K562 (cell line): ENCODE measurements around the gene PSMB11. TPM values are rescaled to one million over a fixed set of nuclear protein-coding genes. Genes with fewer than 3 reads are reported as not detected.

Experiments
- ATAC-seq: fragments of 200-7000 bp; cut with Tn5 transposase; 3 replicates; pipeline ENCODE4 v1.9.1; 2020; ENCODE audit warnings: moderate library complexity
- BruUV-seq: library from RNA; stranded (reverse); fragments of 400-500 nt; replicated peaks from 2 replicates; lab custom pipeline; 2021; lab: Mats Ljungman, UMichigan
- CTCF ChIA-PET: fragments of 300-600 bp; formaldehyde crosslinking; extraction: SDS; loops from one replicate; lab custom pipeline; 2021; ENCODE audit warnings: low intra/inter-chr PET ratio; lab: Yijun Ruan, JAX
- POLR2A ChIA-PET: fragments of 300-600, 350-650 bp; sonication (Branson Sonifier 250); formaldehyde crosslinking; extraction: SDS; loops from one replicate; lab custom pipeline; 2021; ENCODE audit warnings: antibody characterized with exemption, inconsistent platforms; lab: Yijun Ruan, JAX
- DNase-seq, 4 experiments: peaks; one replicate each; pipeline versions ENCODE4 v3.0.0 to v3.0.0-alpha.2; 2011 to 2018; ENCODE audit warnings: low spot score in 3 of 4, mixed read lengths in 3 of 4; ENCODE audit errors: extremely low read depth in 1 of 4
- FAIRE-seq: peaks from 2 replicates; lab custom pipeline; 2011; peaks lifted over from hg19 to GRCh38; lab: Jason Lieb, UNC
- H2AFZ ChIP-seq: 2 replicates; pipeline ENCODE4 v1.6.0; 2011; ENCODE audit warnings: low read depth, low read length, control low read depth, inconsistent platforms
- H3K27ac ChIP-seq: fragments of 200-600 bp; 3 replicates; pipeline ENCODE4 v1.8.0; 2011; ENCODE audit warnings: low read depth, mild to moderate bottlenecking, control low read depth, inconsistent platforms, low read length, moderate library complexity, mixed read lengths; ENCODE audit errors: extremely low read depth
- H3K27me3 ChIP-seq, 2 experiments: fragments of 300-600 bp in 1 of 2; 2 replicates in 1 of 2; 3 replicates in 1 of 2; pipeline versions ENCODE4 v1.6.0 to v1.8.0; 2011; ENCODE audit warnings: inconsistent platforms in 2 of 2, low read length in 2 of 2, mild to moderate bottlenecking in 1 of 2, mixed read lengths in 1 of 2, moderate library complexity in 1 of 2; ENCODE audit not compliant: control insufficient read depth in 2 of 2, insufficient read depth in 2 of 2
- H3K36me3 ChIP-seq: fragments of 300-600 bp; 3 replicates; pipeline ENCODE4 v1.8.0; 2011; ENCODE audit warnings: mild to moderate bottlenecking, low read length, inconsistent platforms; ENCODE audit not compliant: control insufficient read depth, insufficient read depth
- H3K4me1 ChIP-seq, 2 experiments: fragments of 200-600 bp in 1 of 2; replicated peaks in 1 of 2; 2 replicates in 1 of 2; 3 replicates in 1 of 2; pipeline versions ENCODE4 v1.5.1 to v1.8.0; 2011; ENCODE audit warnings: inconsistent platforms in 2 of 2, low read length in 2 of 2, mild to moderate bottlenecking in 1 of 2, mixed read lengths in 1 of 2, moderate library complexity in 1 of 2; ENCODE audit not compliant: control insufficient read depth in 2 of 2, insufficient read depth in 2 of 2
- H3K4me2 ChIP-seq: 2 replicates; pipeline ENCODE4 v1.6.1; 2011; ENCODE audit warnings: low read length, control low read depth, inconsistent platforms, mixed read lengths; ENCODE audit not compliant: insufficient read depth
- H3K4me3 ChIP-seq: fragments of 200-600 bp; sonication (generic), shearing (Covaris generic); 2 replicates; pipeline ENCODE4 v1.5.1; 2016; ENCODE audit warnings: control low read depth, inconsistent platforms
- H3K79me2 ChIP-seq: fragments of 200-600 bp; 3 replicates; pipeline ENCODE4 v1.8.0; 2011; ENCODE audit warnings: low read length, inconsistent platforms; ENCODE audit not compliant: control insufficient read depth, insufficient read depth
- H3K9ac ChIP-seq, 2 experiments: 2 replicates each; pipeline versions ENCODE4 v1.6.0 to v1.6.1; 2011; ENCODE audit warnings: low read depth in 2 of 2, low read length in 2 of 2, control low read depth in 1 of 2, inconsistent platforms in 1 of 2, mild to moderate bottlenecking in 1 of 2, mixed read lengths in 1 of 2; ENCODE audit not compliant: insufficient read depth in 1 of 2
- H3K9me1 ChIP-seq: one replicate; pipeline ENCODE4 v1.6.0; 2011; ENCODE audit warnings: inconsistent platforms, mild to moderate bottlenecking, low read length, moderate library complexity; ENCODE audit not compliant: control insufficient read depth, insufficient read depth
- H3K9me3 ChIP-seq: replicated peaks from 2 replicates; pipeline ENCODE4 v1.5.1; 2011; ENCODE audit warnings: low read depth, low read length, inconsistent platforms; ENCODE audit not compliant: control insufficient read depth, insufficient read depth
- H4K20me1 ChIP-seq: replicated peaks from 2 replicates; pipeline ENCODE4 v1.6.1; 2011; ENCODE audit warnings: low read length, inconsistent platforms, mixed read lengths; ENCODE audit not compliant: control insufficient read depth, insufficient read depth
- BRD9 ChIP-seq: fragments of 450-650 bp; IDR thresholded peaks from 2 replicates; pipeline ENCODE4 v1.6.1; 2018; ENCODE audit warnings: low read depth; ENCODE audit not compliant: partially characterized antibody
- CHD4 ChIP-seq: fragments of 200-600 bp; sonication (generic); IDR thresholded peaks from 3 replicates; pipeline ENCODE4 v1.6.1; 2012; ENCODE audit warnings: low read depth, mild to moderate bottlenecking, mixed read lengths, low read length, inconsistent platforms; ENCODE audit not compliant: insufficient read depth, insufficient replicate concordance, poor library complexity, severe bottlenecking
- HLTF ChIP-seq: fragments of 450-650 bp; IDR thresholded peaks from 2 replicates; pipeline ENCODE4 v1.6.1; 2016
- JUND ChIP-seq, 2 experiments: IDR thresholded peaks; 2 replicates in 1 of 2; 3 replicates in 1 of 2; pipeline ENCODE4 v1.6.1; 2011; ENCODE audit warnings: borderline replicate concordance in 2 of 2, low read depth in 2 of 2, low read length in 2 of 2, improper control_type of control experiment in 1 of 2, missing biosample characterization in 1 of 2, missing genetic modification characterization in 1 of 2, missing genetic modification reagents in 1 of 2
- LCOR ChIP-seq: sonication (generic); formaldehyde crosslinking; IDR thresholded peaks from 2 replicates; pipeline ENCODE4 v1.8.0; 2022; ENCODE audit warnings: mild to moderate bottlenecking, missing genetic modification reagents
- NFIX ChIP-seq: fragments of 250-450 bp; sonication (Bioruptor Pico); IDR thresholded peaks from 2 replicates; pipeline ENCODE4 v1.4.0; 2020; ENCODE audit warnings: low read depth, mild to moderate bottlenecking, moderate library complexity
- PHF8 ChIP-seq: fragments of 200-600 bp; sonication (generic); IDR thresholded peaks from 2 replicates; pipeline ENCODE4 v1.6.1; 2012; ENCODE audit warnings: mixed run types, mild to moderate bottlenecking, inconsistent platforms, low read length, moderate library complexity, borderline replicate concordance
- PYGO2 ChIP-seq: fragments of 450-650 bp; IDR thresholded peaks from 2 replicates; pipeline ENCODE4 v1.6.1; 2016; ENCODE audit warnings: mild to moderate bottlenecking, missing genetic modification characterization, moderate library complexity, missing compliant biosample characterization
- RAD51 ChIP-seq: fragments of 450-650 bp; IDR thresholded peaks from 2 replicates; pipeline ENCODE4 v1.7.1; 2016; ENCODE audit warnings: low read depth, mild to moderate bottlenecking, borderline replicate concordance
- SMC3 ChIP-seq: conservative IDR thresholded peaks from 2 replicates; pipeline ENCODE4 v1.6.1; 2011; ENCODE audit warnings: low read depth, low read length, improper control_type of control experiment; ENCODE audit not compliant: insufficient read depth
- TCF7 ChIP-seq: sonication (generic); IDR thresholded peaks from 2 replicates; pipeline ENCODE4 v1.6.1; 2016; ENCODE audit warnings: antibody characterized with exemption, borderline replicate concordance
- ZBTB8A ChIP-seq: fragments of 450-650 bp; IDR thresholded peaks from 2 replicates; pipeline ENCODE4 v1.6.1; 2018; ENCODE audit warnings: mild to moderate bottlenecking, moderate library complexity; ENCODE audit not compliant: partially characterized antibody
- ZKSCAN1 ChIP-seq: fragments of 150-350 bp; IDR thresholded peaks from 2 replicates; pipeline ENCODE4 v1.6.1; 2016; ENCODE audit warnings: low read depth, low read length
- ZNF274 ChIP-seq: IDR thresholded peaks from 2 replicates; pipeline ENCODE4 v1.6.1; 2011; ENCODE audit warnings: low read depth, mild to moderate bottlenecking, low read length, moderate library complexity, borderline replicate concordance
- ZNF444 ChIP-seq: fragments of 250-450 bp; sonication (Bioruptor Pico); IDR thresholded peaks from 2 replicates; pipeline ENCODE4 v1.4.0; 2020; ENCODE audit warnings: mild to moderate bottlenecking, moderate library complexity
- ZNF507 ChIP-seq: conservative IDR thresholded peaks from 2 replicates; pipeline ENCODE4 v1.6.1; 2017; ENCODE audit warnings: missing genetic modification characterization, missing compliant biosample characterization
- ZNF584 ChIP-seq: fragments of 200-800 bp; sonication (Bioruptor generic); IDR thresholded peaks from 2 replicates; pipeline ENCODE4 v1.6.1; 2016; ENCODE audit warnings: low read depth, mild to moderate bottlenecking, missing genetic modification characterization, missing compliant biosample characterization
- ZNF695 ChIP-seq: fragments of 450-650 bp; formaldehyde crosslinking; IDR thresholded peaks from 2 replicates; pipeline ENCODE4 v1.4.0; 2020; ENCODE audit warnings: mild to moderate bottlenecking, moderate library complexity
- ZNF77 ChIP-seq: fragments of 250-450 bp; sonication (Bioruptor Pico); IDR thresholded peaks from 2 replicates; pipeline ENCODE4 v1.5.0; 2020
- WGBS: fragments of 100-300 bp; shearing (Covaris generic); methylation state at CpG from one replicate; pipeline ENCODE4 v1.1.6; 2016; ENCODE audit warnings: low coverage, mixed read lengths; ENCODE audit not compliant: insufficient coverage; ENCODE audit errors: missing lambda C conversion rate; 5-methylcytosine and 5-hydroxymethylcytosine counted together
- in situ Hi-C: fragments of 300-500 bp; cut with MboI; formaldehyde crosslinking; loops from 4 replicates; pipeline ENCODE4 v1.15.0; 2018; ENCODE audit warnings: inconsistent platforms, mixed read lengths
- intact Hi-C: fragments of 100-400 bp; cut with micrococcal nuclease; formaldehyde crosslinking; loops from 2 replicates; pipeline ENCODE4 v1.14.2; 2022
- polyA plus RNA-seq, 8 experiments: library from polyadenylated mRNA; depleted of rRNA in 4 of 8; stranded (reverse) in 5 of 8; unstranded in 3 of 8; fragments of >200 nt; fragmentation: Nextera tagmentation in 2 of 8; fragmentation: Illumina TruSeq in 1 of 8; extraction: Ambion mirVana in 2 of 8; extraction: Trizol in 1 of 8; gene quantifications; 2 replicates each; pipeline versions ENCODE4 v1.2.1 to v1.2.3, GENCODE V29; 2011 to 2014; ENCODE audit warnings: inconsistent platforms in 1 of 8, missing spikeins in 1 of 8
- total RNA-seq, 7 experiments: library from RNA; depleted of rRNA in 6 of 7; stranded (reverse); fragments of >200 nt in 6 of 7; fragmentation: Illumina TruSeq in 2 of 7; extraction: Trizol in 2 of 7; gene quantifications; 2 replicates each; pipeline versions ENCODE4 v1.2.1 to v1.2.3, GENCODE V29; 2011 to 2021; ENCODE audit warnings: low replicate concordance in 1 of 7
- TF ChIP-seq, protein P1 (sequence below): fragments of 450-650 bp; IDR thresholded peaks from 2 replicates; pipeline ENCODE4 v1.6.1; 2016; ENCODE audit warnings: antibody characterized with exemption

PSMB11 gene
- total and polyA plus RNA-seq, 9 of the 15 experiments (the other 6 are each of a cell fraction or from before 2014, with no cell fraction given), result not detected

DNA sequence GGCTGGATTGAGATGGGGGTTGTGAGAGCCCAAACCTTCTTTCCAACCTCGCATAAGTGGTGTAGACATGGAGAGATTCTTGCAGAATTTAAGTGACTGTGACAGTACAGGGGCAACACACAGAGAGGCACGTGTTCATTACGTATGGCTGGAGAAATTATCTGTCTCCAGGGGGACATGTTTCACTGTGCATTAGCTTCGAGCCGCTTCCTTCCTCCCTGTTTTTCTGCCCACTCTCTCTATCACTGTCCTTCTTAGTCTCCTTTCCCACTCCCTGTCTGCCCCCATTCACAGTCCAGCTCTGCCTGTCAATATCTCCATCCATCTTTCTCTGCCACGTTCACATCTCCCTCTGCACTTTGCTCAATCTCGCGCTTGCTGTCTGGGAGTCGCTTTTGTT is 20.6 kb upstream of the PSMB11 start:
- FAIRE-seq (no peak), DNase-seq (peak in 1 of 4 experiments; percentile 31), ATAC-seq (peak; percentile 27)
- H3K4me3 ChIP-seq, result no peak overlapping the region
- ChIA-PET POLR2A (interaction anchor here (0.6 to 6.6 kb wide), 10 partner anchors 9 to 1112 kb away, joined by 3 to 65 read pairs (median 4); partner anchors contain the start of genes PRMT5 and PSMB5), CTCF (no interaction called here)
- H3K9ac ChIP-seq, result peak overlapping the region; percentile 6 to 17; a peak in 2 of 4 replicates
- peaks cover 10% of the 10 kb centered on the region; the same call in 1 of the 2 replicates for H4K20me1 ChIP-seq
- H3K9me3 ChIP-seq, result no peaks in the 10 kb centered on the region
- peak overlapping the region; percentile 65 for H3K4me2 ChIP-seq
- H3K9me1 ChIP-seq, result no peaks in the 10 kb centered on the region
- peaks cover 20% of the 10 kb centered on the region; the same call in 2 of the 3 replicates for H3K36me3 ChIP-seq
- 23% methylated on average over 9 of the region's 9 CpGs for WGBS
- intact Hi-C loops (no loop called here), in situ Hi-C loops (no loop called here)
- H3K27ac ChIP-seq, result peak overlapping the region; percentile 27
- no TSS peak for BruUV-seq
- H3K79me2 ChIP-seq, result no peaks in the 10 kb centered on the region; the same call in 2 of the 3 replicates
- H3K27me3 ChIP-seq, result no peaks in the 10 kb centered on the region
- H2AFZ ChIP-seq, result peak overlapping the region; percentile 42
- H3K4me1 ChIP-seq, result peaks cover 19 to 41% of the 10 kb centered on the region in 2 experiments; a peak in 4 of 5 replicates
- TF ChIP-seq PHF8 (no peak), PYGO2 (tag) (no peak), SMC3 (no peak), ZKSCAN1 (no peak), ZNF695 (CRISPR knock-in tag) (no peak), CHD4 (no peak), TCF7 (no peak), LCOR (CRISPR knock-in tag) (no peak), ZNF274 (0 out of 2 replicates have a peak, but pooled peaks have one; percentile 29), ZNF584 (CRISPR knock-in tag) (no peak), ZNF507 (tag) (no peak), ZBTB8A (no peak), RAD51 (no peak), HLTF (no peak), ZNF444 (CRISPR knock-in tag) (no peak), ZNF77 (no peak), BRD9 (no peak), JUND (IDR thresholded peaks at IDR 0.05; ENCODE audit: borderline replicate concordance, low read depth, low read length) (no peak), JUND (tag; IDR thresholded peaks at IDR 0.05; ENCODE audit: borderline replicate concordance, low read depth, low read length) (no peak), NFIX (no peak)
- TF ChIP-seq, protein P1, sequence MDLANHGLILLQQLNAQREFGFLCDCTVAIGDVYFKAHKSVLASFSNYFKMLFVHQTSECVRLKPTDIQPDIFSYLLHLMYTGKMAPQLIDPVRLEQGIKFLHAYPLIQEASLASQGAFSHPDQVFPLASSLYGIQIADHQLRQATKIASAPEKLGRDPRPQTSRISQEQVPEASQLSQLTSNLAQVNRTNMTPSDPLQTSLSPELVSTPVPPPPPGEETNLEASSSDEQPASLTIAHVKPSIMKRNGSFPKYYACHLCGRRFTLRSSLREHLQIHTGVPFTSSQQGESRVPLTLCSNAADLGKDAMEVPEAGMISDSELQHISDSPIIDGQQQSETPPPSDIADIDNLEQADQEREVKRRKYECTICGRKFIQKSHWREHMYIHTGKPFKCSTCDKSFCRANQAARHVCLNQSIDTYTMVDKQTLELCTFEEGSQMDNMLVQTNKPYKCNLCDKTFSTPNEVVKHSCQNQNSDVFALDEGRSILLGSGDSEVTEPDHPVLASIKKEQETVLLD, result 0 out of 2 replicates have a peak, but pooled peaks have one; percentile 28
